ENCODE data around the gene FGF5. TPM values are rescaled to one million over a fixed set of nuclear protein-coding genes. Genes with fewer than 3 reads are reported as not detected.
A peak's percentile ranks its signal among the peaks of the same experiment; 100 is the strongest.

Gene FGF5
- total and polyA plus RNA-seq, 2 donors, result under 0.01 to 0.02 TPM

DNA sequence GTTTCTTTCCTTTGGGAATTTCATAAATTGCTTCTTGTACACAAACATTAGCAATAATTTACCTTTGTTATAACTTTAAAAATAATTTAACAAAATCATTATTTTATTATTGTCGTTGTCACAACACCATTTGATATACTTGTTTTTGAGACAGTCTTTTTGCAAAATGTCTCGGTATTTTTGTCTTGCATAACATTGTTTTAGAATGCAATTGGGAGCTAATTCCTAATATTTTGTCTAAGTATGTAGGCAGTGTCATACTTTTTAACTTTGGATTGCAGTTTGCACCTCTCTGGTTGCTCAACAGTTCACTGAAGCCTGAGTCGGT is 68.7 kb downstream of the FGF5 start:
- 8% methylated on average over 3 of the region's 3 CpGs for WGBS
- no peak overlapping the region for H3K27ac ChIP-seq (ENCODE audit: low read depth in 1 of 2, low read length in 1 of 2)
- peak overlapping the region; percentile 51 to 62 for H3K4me3 ChIP-seq (ENCODE audit: low read length in 2 of 2)

DNA sequence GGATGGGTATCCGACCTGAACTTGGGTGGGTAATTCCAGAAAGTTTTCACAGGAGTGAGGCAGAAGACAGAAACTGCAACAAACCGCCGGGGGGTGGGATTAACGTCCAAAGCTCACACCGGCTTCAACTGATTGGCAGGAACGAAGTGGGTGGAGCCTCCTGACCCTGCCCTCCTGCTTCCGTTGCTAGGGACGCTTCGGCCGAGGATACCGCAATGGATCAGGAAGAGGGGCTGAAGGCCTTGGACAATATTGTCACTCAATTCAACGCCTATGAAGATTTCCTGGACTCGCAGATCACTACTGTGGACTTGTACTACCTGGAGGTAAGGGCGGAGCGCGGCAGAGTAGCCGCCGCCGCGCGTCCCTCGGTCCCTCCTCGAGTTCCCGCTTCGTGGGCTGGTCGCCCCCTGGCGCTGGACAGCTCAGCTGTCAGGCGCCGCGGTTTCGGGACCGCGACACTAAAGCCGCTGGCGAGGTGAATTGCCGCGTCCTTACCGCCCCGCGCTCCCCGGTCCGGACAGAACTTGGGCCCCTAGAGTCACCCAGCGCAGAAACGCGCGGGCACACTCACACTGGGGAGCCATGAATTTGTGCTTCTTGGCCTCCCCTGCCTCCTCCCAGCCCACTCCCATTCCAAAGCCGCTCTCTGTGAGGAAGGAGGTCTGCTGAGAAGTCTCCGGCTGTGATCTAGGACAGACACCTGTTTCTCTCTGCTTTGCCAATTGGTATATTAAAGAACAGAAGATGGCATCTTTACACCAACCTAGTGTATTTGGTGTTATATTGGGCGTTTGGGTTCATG is 69.3 kb downstream of the FGF5 start, which contains the start of gene CFAP299:
Gene CFAP299 (plus strand): TSS at position 177 of the 805 bp plus-strand sequence.
- Histone ChIP-seq H3K4me1 (ENCODE audit: control insufficient read depth in 2 of 2, insufficient read depth in 2 of 2, low read length in 2 of 2) (peaks cover 6 to 12% of the 10 kb centered on the region in 2 donors), H3K27ac (ENCODE audit: low read depth in 1 of 2, low read length in 1 of 2) (no peak within 1 kb of the TSS), H3K9me3 (ENCODE audit: control insufficient read depth in 2 of 2, insufficient read depth in 1 of 2, low read length in 1 of 2) (no peaks in the 10 kb centered on the region), H3K4me3 (ENCODE audit: low read length in 2 of 2) (peak within 1 kb of the TSS; percentile 51 to 62), H3K36me3 (ENCODE audit: control insufficient read depth in 2 of 2, insufficient read depth in 2 of 2, low read length in 1 of 2) (no peaks in the 10 kb centered on the region), H3K27me3 (ENCODE audit: control insufficient read depth in 2 of 2, insufficient read depth in 1 of 2, low read length in 1 of 2) (peaks cover 0 to 15% of the 10 kb centered on the region in 2 donors)
- DNase-seq (ENCODE audit: low read depth in 6 of 9, low spot score in 9 of 9), result peak; percentile 61 to 92 (median 75)
- WGBS, result under 1% methylated on average over 49 of the region's 49 CpGs

More for the DNA sequence above, 68.7 kb downstream of the FGF5 start:
- Histone ChIP-seq H3K27me3 (ENCODE audit: control insufficient read depth in 2 of 2, insufficient read depth in 1 of 2, low read length in 1 of 2) (peaks cover 0 to 15% of the 10 kb centered on the region in 2 donors), H3K4me1 (ENCODE audit: control insufficient read depth in 2 of 2, insufficient read depth in 2 of 2, low read length in 2 of 2) (peaks cover 6 to 12% of the 10 kb centered on the region in 2 donors), H3K36me3 (ENCODE audit: control insufficient read depth in 2 of 2, insufficient read depth in 2 of 2, low read length in 1 of 2) (no peaks in the 10 kb centered on the region), H3K9me3 (ENCODE audit: control insufficient read depth in 2 of 2, insufficient read depth in 1 of 2, low read length in 1 of 2) (no peaks in the 10 kb centered on the region)
- no peak for DNase-seq (ENCODE audit: low read depth in 6 of 9, low spot score in 9 of 9)

- peaks cover 0 to 6% of the 10 kb centered on the region in 2 donors for H3K9me3 ChIP-seq (ENCODE audit: control insufficient read depth in 2 of 2, insufficient read depth in 1 of 2, low read length in 1 of 2)
- no peaks in the 10 kb centered on the region for H3K36me3 ChIP-seq (ENCODE audit: control insufficient read depth in 2 of 2, insufficient read depth in 2 of 2, low read length in 1 of 2)
- no peak overlapping the region for H3K4me3 ChIP-seq (ENCODE audit: low read length in 2 of 2)
- peak in 1 of 9 donors; percentile 21 for DNase-seq (ENCODE audit: low read depth in 6 of 9, low spot score in 9 of 9)
- H3K27ac ChIP-seq (ENCODE audit: low read depth in 1 of 2, low read length in 1 of 2), result no peak overlapping the region
- H3K4me1 ChIP-seq (ENCODE audit: control insufficient read depth in 2 of 2, insufficient read depth in 2 of 2, low read length in 2 of 2), result peaks cover 6 to 12% of the 10 kb centered on the region in 2 donors
- peaks cover 0 to 15% of the 10 kb centered on the region in 2 donors for H3K27me3 ChIP-seq (ENCODE audit: control insufficient read depth in 2 of 2, insufficient read depth in 1 of 2, low read length in 1 of 2)
- 12% methylated on average over 10 of the region's 10 CpGs for WGBS
Measured at GRCh38 chr4:80336582-80336981, 70.1 kb downstream of the FGF5 start.

DNA sequence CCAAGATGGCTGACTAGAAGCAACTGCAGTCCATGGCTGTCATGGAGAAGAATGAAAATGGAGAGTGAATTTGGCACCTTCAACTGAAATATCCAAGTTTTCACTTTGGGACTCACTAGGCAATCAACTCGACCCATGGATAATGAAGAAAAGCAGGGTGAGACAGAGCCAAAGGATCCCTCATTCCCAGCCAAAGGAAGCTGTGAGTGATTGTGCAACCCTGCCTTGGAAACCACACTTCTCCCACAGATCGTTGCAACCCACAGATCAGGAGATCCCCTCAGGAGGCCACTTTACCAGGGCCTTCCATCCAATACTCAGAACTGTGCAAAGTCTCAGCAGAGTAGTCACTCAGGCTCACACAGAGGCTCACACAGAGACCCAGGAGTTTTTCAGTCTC is 73.6 kb downstream of the FGF5 start:
- DNase-seq (ENCODE audit: low read depth in 6 of 9, low spot score in 9 of 9), result no peak
- WGBS, result 76% methylated on average over 2 of the region's 2 CpGs
- H3K36me3 ChIP-seq (ENCODE audit: control insufficient read depth in 2 of 2, insufficient read depth in 2 of 2, low read length in 1 of 2), result no peaks in the 10 kb centered on the region
- peaks cover 0 to 15% of the 10 kb centered on the region in 2 donors for H3K27me3 ChIP-seq (ENCODE audit: control insufficient read depth in 2 of 2, insufficient read depth in 1 of 2, low read length in 1 of 2)
- H3K4me1 ChIP-seq (ENCODE audit: control insufficient read depth in 2 of 2, insufficient read depth in 2 of 2, low read length in 2 of 2), result peaks cover 6 to 12% of the 10 kb centered on the region in 2 donors
- H3K27ac ChIP-seq (ENCODE audit: low read depth in 1 of 2, low read length in 1 of 2), result no peak overlapping the region
- H3K9me3 ChIP-seq (ENCODE audit: control insufficient read depth in 2 of 2, insufficient read depth in 1 of 2, low read length in 1 of 2), result peaks cover 1 to 8% of the 10 kb centered on the region in 2 donors
- no peak overlapping the region for H3K4me3 ChIP-seq (ENCODE audit: low read length in 2 of 2)

Other genes with a start within 250 kb of the FGF5 start
- gene ANTXR2, start 193.4 kb upstream of the FGF5 start, total RNA-seq, result 13.4 TPM
- gene ANTXR2, start 193.4 kb upstream of the FGF5 start, polyA plus RNA-seq, result 5.7 TPM
- gene PRDM8, start 69.2 kb upstream of the FGF5 start, total RNA-seq, result 1.3 TPM
- 1.5 TPM for gene PRDM8, start 69.2 kb upstream of the FGF5 start, polyA plus RNA-seq
- gene CFAP299, start 69.1 kb downstream of the FGF5 start, total RNA-seq, result 1.0 TPM
- gene CFAP299, start 69.1 kb downstream of the FGF5 start, polyA plus RNA-seq, result 0.18 TPM

Measured in thymus (tissue), 11 donors.